IPS DF 6.9 (cell line): Measurements from ENCODE around the gene TTC28.
"Not testable (repeated sequence)": the region's sequence is repeated elsewhere in the genome, so short reads cannot be mapped to it uniquely, and the experiment has no call there.

Source experiments
- DNase-seq: peaks from one replicate; pipeline ENCODE4 v3.0.0-alpha.2; 2013; ENCODE audit warnings: low read depth, low spot score
- H3K27ac ChIP-seq: one replicate; pipeline ENCODE4 v1.5.1; 2013; ENCODE audit warnings: low read length, control low read depth
- H3K27me3 ChIP-seq: 2 replicates; pipeline ENCODE4 v1.6.1; 2013; ENCODE audit warnings: mild to moderate bottlenecking, low read length; ENCODE audit not compliant: control insufficient read depth, insufficient read depth
- H3K36me3 ChIP-seq: 2 replicates; pipeline ENCODE4 v1.6.1; 2013; ENCODE audit warnings: low read length; ENCODE audit not compliant: control insufficient read depth, insufficient read depth
- H3K4me1 ChIP-seq: 2 replicates; pipeline ENCODE4 v1.6.1; 2013; ENCODE audit warnings: low read length; ENCODE audit not compliant: control insufficient read depth, insufficient read depth
- H3K4me3 ChIP-seq: 2 replicates; pipeline ENCODE4 v1.5.1; 2013; ENCODE audit warnings: mild to moderate bottlenecking, low read length
- H3K9me3 ChIP-seq: 2 replicates; pipeline ENCODE4 v1.6.1; 2013; ENCODE audit warnings: low read length, inconsistent platforms; ENCODE audit not compliant: control insufficient read depth, insufficient read depth
- WGBS: extraction: QIAGEN DNeasy Blood & Tissue Kit; methylation state at CpG from one replicate; pipeline ENCODE4 v1.1.7; 2013; ENCODE audit warnings: mixed read lengths, missing lambda C conversion rate; ENCODE audit not compliant: insufficient read length, insufficient coverage; 5-methylcytosine and 5-hydroxymethylcytosine counted together

TTC28 gene

GRCh38 chr22:28678170-28678569 is 1.5 kb downstream of the TTC28 start:
- DNase-seq, H3K4me1 ChIP-seq, H3K27ac ChIP-seq, H3K36me3 ChIP-seq, H3K27me3 ChIP-seq, H3K9me3 ChIP-seq, H3K4me3 ChIP-seq: not testable (repeated sequence)
- no CpG with 5 or more reads among the region's 7 CpGs for WGBS

- WGBS: no CpG with 5 or more reads among the region's 3 CpGs
- Histone ChIP-seq H3K4me1 (no peaks in the 10 kb centered on the region), H3K9me3 (no peaks in the 10 kb centered on the region), H3K4me3 (no peak overlapping the region), H3K36me3 (no peaks in the 10 kb centered on the region; the same call in 1 of the 2 replicates), H3K27me3 (no peaks in the 10 kb centered on the region), H3K27ac (no peak overlapping the region)
- DNase-seq: no peak
These were observed 5.5 kb downstream of the TTC28 start for GRCh38 chr22:28674121-28674563.

- Histone ChIP-seq H3K27ac (no peak overlapping the region), H3K36me3 (no peaks in the 10 kb centered on the region), H3K4me1 (no peaks in the 10 kb centered on the region), H3K27me3 (no peaks in the 10 kb centered on the region), H3K9me3 (no peaks in the 10 kb centered on the region), H3K4me3 (no peak overlapping the region)
- DNase-seq: no peak
- no CpG with 5 or more reads among the region's 3 CpGs for WGBS
These were observed 8.9 kb downstream of the TTC28 start for GRCh38 chr22:28670756-28671155.

DNA sequence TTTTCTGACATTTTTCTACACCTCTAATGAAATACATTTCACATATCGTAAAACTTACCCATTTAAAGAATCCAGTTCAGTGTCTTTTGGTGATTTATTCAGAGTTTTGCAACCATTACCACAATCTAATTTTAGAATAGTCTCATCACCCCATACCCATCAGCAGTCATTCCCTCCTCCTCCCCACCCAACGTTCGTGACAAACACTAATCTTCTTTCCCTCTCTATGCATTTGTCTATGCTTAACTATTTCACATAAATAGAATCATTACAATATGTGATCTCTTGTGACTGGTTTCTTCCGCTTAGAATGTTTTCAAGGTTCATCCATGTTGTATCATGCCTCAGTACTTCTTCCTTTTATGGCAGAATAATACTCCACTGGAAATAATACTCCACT is 9.5 kb downstream of the TTC28 start:
- DNase-seq: no peak
- Histone ChIP-seq H3K36me3 (no peaks in the 10 kb centered on the region), H3K27me3 (no peaks in the 10 kb centered on the region), H3K4me1 (no peaks in the 10 kb centered on the region), H3K4me3 (no peak overlapping the region), H3K27ac (no peak overlapping the region), H3K9me3 (no peaks in the 10 kb centered on the region)
- 100% methylated on average over 2 of the region's 4 CpGs for WGBS

DNA sequence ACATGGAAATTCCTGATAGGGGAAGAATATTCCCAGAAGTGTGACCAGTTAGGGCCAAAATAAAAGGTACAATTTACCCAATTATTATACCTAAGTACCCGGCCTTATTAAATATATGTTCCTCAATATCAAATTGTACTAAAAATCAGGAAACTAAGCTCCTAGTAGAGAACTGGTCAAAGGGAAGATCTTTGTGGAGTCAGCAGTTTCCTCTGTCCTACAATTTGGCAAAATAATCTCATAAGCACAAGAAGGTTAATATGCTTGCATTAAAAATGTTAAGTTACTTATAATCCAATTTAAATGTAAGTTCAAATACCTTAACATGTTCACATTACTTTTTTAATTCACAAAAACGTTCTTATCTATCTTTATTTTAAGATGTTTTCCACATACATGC is 10.3 kb downstream of the TTC28 start:
- no peak overlapping the region for H3K27ac ChIP-seq
- no CpG with 5 or more reads among the region's 2 CpGs for WGBS
- H3K27me3 ChIP-seq: no peaks in the 10 kb centered on the region
- H3K36me3 ChIP-seq: no peaks in the 10 kb centered on the region
- no peaks in the 10 kb centered on the region for H3K4me1 ChIP-seq
- H3K9me3 ChIP-seq: no peaks in the 10 kb centered on the region
- H3K4me3 ChIP-seq: no peak overlapping the region
- DNase-seq: no peak

DNA sequence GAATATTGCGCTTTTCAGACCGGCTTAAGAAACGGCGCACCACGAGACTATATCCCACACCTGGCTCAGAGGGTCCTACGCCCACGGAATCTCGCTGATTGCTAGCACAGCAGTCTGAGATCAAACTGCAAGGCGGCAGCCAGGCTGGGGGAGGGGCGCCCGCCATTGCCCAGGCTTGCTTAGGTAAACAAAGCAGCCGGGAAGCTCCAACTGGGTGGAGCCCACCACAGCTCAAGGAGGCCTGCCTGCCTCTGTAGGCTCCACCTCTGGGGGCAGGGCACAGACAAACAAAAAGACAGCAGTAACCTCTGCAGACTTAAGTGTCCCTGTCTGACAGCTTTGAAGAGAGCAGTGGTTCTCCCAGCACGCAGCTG is 16.1 kb downstream of the TTC28 start:
- H3K4me1 ChIP-seq, H3K36me3 ChIP-seq, H3K4me3 ChIP-seq, H3K27ac ChIP-seq, H3K27me3 ChIP-seq, H3K9me3 ChIP-seq, DNase-seq: not testable (repeated sequence)
- no CpG with 5 or more reads among the region's 13 CpGs for WGBS

DNA sequence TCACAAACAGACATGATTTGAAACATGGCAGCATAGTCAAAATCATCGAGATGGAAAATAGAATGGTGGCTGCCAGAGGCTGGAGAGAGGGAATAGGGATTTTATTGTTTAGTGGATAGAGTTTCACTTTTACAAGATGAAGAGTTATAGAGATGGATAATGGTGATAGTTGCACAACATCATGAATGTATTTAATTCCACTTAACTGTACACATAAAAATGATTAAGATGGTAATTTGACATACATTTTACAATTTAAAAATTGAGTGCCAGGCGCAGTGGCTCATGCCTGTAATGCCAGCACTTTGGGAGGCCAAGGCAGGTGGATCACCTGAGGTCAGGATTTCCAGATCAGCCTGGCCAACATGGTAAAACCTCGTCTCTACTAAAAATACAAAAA is 21.2 kb downstream of the TTC28 start:
- no CpG with 5 or more reads among the region's 3 CpGs for WGBS
- DNase-seq: no peak

GRCh38 chr22:28656181-28656580 is 23.5 kb downstream of the TTC28 start:
- no CpG with 5 or more reads among the region's 3 CpGs for WGBS

More for the DNA sequence above, 21.2 kb downstream of the TTC28 start:
- Histone ChIP-seq H3K27me3 (no peaks in the 10 kb centered on the region), H3K4me3 (no peak overlapping the region), H3K9me3 (no peaks in the 10 kb centered on the region), H3K36me3 (no peaks in the 10 kb centered on the region), H3K27ac (no peak overlapping the region), H3K4me1 (no peaks in the 10 kb centered on the region)

GRCh38 chr22:28650463-28650862 is 29.2 kb downstream of the TTC28 start:
- Histone ChIP-seq H3K36me3 (no peaks in the 10 kb centered on the region), H3K4me1 (no peaks in the 10 kb centered on the region), H3K9me3 (no peaks in the 10 kb centered on the region), H3K4me3 (no peak overlapping the region), H3K27ac (no peak overlapping the region), H3K27me3 (no peaks in the 10 kb centered on the region)
- DNase-seq: no peak

More at GRCh38 chr22:28656181-28656580, 23.5 kb downstream of the TTC28 start:
- Histone ChIP-seq H3K9me3 (no peaks in the 10 kb centered on the region), H3K4me3 (no peak overlapping the region), H3K27ac (no peak overlapping the region), H3K4me1 (no peaks in the 10 kb centered on the region), H3K27me3 (no peaks in the 10 kb centered on the region), H3K36me3 (no peaks in the 10 kb centered on the region)
- DNase-seq: no peak

DNA sequence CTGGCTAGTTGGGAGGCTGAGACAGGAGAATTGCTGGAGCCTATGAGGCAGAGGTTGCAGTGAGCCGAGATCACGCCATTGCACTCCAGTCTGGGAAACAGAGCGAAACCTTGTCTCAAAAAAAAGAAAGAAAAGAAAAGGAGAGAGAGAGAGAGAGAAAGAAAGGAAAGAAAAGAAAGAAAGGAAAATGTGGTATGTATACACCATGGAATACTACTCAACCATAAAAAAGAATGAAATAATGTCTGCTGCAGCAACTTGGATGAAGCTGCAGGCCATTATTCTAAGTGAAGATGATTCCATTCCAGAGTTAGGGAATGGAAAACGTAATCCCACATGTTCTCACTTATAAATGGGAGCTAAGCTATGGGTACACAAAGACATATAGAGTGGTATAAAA is 30.8 kb downstream of the TTC28 start:
- no peaks in the 10 kb centered on the region for H3K4me1 ChIP-seq
- DNase-seq: no peak
- H3K27ac ChIP-seq: no peak overlapping the region
- H3K36me3 ChIP-seq: no peaks in the 10 kb centered on the region
- WGBS: no CpG with 5 or more reads among the region's 4 CpGs
- H3K27me3 ChIP-seq: no peaks in the 10 kb centered on the region
- no peaks in the 10 kb centered on the region for H3K9me3 ChIP-seq
- no peak overlapping the region for H3K4me3 ChIP-seq

- H3K4me3 ChIP-seq: no peak overlapping the region
- no peaks in the 10 kb centered on the region for H3K9me3 ChIP-seq
- DNase-seq: no peak
- no CpG with 5 or more reads among the region's 3 CpGs for WGBS
- no peak overlapping the region for H3K27ac ChIP-seq
- H3K27me3 ChIP-seq: no peaks in the 10 kb centered on the region
- H3K36me3 ChIP-seq: no peaks in the 10 kb centered on the region
- no peaks in the 10 kb centered on the region for H3K4me1 ChIP-seq
These were observed 32.4 kb downstream of the TTC28 start for GRCh38 chr22:28647216-28647615.
